GM04503 (cell line): ENCODE data around the gene WWOX.
"Not testable (repeated sequence)": the region's sequence is repeated elsewhere in the genome, so short reads cannot be mapped to it uniquely, and the experiment has no call there.

ENCODE experiments used
- DNase-seq: peaks from one replicate; pipeline ENCODE4 v3.0.0-alpha.2; 2012; ENCODE audit warnings: low read depth

The WWOX gene

GRCh38 chr16:78686601-78687000, 587.1 kb downstream of the WWOX start:
- no peak for DNase-seq

- DNase-seq = no peak
Measured at GRCh38 chr16:78689028-78689427, 589.6 kb downstream of the WWOX start.

- DNase-seq = no peak
Measured at GRCh38 chr16:78689536-78689935, 590.1 kb downstream of the WWOX start.

GRCh38 chr16:78690510-78690909, 591.1 kb downstream of the WWOX start:
- no peak for DNase-seq

GRCh38 chr16:78691746-78692145, 592.3 kb downstream of the WWOX start:
- not testable (repeated sequence) for DNase-seq

- DNase-seq = no peak
Measured at GRCh38 chr16:78693496-78693895, 594.0 kb downstream of the WWOX start.

GRCh38 chr16:78694414-78694813, 595.0 kb downstream of the WWOX start:
- no peak for DNase-seq

GRCh38 chr16:78695391-78695790, 595.9 kb downstream of the WWOX start:
- no peak for DNase-seq

- DNase-seq = no peak
Measured at GRCh38 chr16:78696797-78697196, 597.3 kb downstream of the WWOX start.

GRCh38 chr16:78697426-78697825, 598.0 kb downstream of the WWOX start:
- no peak for DNase-seq

GRCh38 chr16:78703936-78704335, 604.5 kb downstream of the WWOX start:
- no peak for DNase-seq

- no peak for DNase-seq
Measured at GRCh38 chr16:78704416-78704815, 605.0 kb downstream of the WWOX start.

GRCh38 chr16:78705694-78706093, 606.2 kb downstream of the WWOX start:
- DNase-seq = no peak

- no peak for DNase-seq
Measured at GRCh38 chr16:78706637-78707036, 607.2 kb downstream of the WWOX start.

- no peak for DNase-seq
Measured at GRCh38 chr16:78709137-78709884, 609.9 kb downstream of the WWOX start.

- no peak for DNase-seq
Measured at GRCh38 chr16:78715106-78715505, 615.7 kb downstream of the WWOX start.

- DNase-seq = no peak
Measured at GRCh38 chr16:78715673-78716072, 616.2 kb downstream of the WWOX start.

GRCh38 chr16:78718141-78718540, 618.7 kb downstream of the WWOX start:
- DNase-seq = no peak

GRCh38 chr16:78720416-78720815, 621.0 kb downstream of the WWOX start:
- no peak for DNase-seq

GRCh38 chr16:78727536-78727935, 628.1 kb downstream of the WWOX start:
- DNase-seq = no peak

- DNase-seq = no peak
Measured at GRCh38 chr16:78729687-78730086, 630.2 kb downstream of the WWOX start.

- no peak for DNase-seq
Measured at GRCh38 chr16:78731785-78732184, 632.3 kb downstream of the WWOX start.

GRCh38 chr16:78732696-78733095, 633.2 kb downstream of the WWOX start:
- DNase-seq = no peak

GRCh38 chr16:78735337-78735736, 635.9 kb downstream of the WWOX start:
- no peak for DNase-seq
